HG02642 (cell line): ENCODE results near the gene RHOT2.
"Not testable (repeated sequence)": the region's sequence is repeated elsewhere in the genome, so short reads cannot be mapped to it uniquely, and the experiment has no call there.

ENCODE experiments used
- ATAC-seq: cut with Tn5 transposase; IDR thresholded peaks from one replicate; pipeline ENCODE4 v1.9.1; 2021; ENCODE audit warnings: mild to moderate bottlenecking; ENCODE audit not compliant: unreplicated experiment, poor library complexity

RHOT2 gene

DNA sequence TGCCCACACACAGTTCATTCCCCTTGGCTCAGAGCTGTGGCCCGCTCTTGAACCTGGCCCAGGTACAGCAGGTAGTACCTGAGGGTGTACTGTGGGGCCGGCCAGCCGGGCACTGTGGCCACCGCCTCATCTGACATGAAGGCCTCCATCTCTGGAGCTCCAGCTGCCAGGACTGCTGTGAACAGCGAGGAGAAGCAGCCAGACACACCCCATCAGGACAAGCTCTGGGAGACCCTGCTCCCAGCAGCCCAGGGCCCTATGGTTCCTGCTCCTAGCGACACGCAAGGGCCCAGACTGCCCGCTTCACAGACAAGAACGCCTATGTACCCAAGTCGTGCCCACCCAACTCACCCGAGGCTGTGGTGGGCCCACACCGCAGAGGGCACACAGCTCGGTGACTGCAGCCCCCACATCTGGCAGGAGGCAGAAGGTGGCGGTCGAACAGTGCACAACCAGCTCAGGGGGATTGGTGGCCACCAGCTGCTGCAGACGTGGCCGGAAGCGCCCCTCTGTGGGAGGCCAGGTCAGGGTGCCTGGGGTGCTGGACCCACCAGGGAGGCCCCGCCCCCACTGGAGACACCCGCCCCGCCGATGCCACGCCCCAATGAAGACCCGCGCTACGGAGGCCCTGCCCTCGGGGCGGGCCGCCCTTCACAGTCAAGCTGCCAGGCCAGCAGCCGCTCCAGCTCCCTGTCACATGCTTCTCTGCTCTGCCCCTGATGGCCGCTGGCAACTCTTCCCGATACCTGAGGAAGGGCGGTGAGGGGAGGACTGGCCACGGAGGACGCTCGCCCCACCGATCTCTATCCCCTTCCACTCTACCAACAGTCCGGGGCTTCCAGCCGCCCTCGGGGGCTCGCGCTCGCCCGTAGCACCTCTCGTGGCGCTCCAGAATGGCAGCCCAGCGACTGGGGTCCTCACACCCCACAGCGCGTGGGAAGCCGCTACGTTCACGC is 11.2 kb downstream of the RHOT2 start:
- peak; percentile 4 for ATAC-seq

DNA sequence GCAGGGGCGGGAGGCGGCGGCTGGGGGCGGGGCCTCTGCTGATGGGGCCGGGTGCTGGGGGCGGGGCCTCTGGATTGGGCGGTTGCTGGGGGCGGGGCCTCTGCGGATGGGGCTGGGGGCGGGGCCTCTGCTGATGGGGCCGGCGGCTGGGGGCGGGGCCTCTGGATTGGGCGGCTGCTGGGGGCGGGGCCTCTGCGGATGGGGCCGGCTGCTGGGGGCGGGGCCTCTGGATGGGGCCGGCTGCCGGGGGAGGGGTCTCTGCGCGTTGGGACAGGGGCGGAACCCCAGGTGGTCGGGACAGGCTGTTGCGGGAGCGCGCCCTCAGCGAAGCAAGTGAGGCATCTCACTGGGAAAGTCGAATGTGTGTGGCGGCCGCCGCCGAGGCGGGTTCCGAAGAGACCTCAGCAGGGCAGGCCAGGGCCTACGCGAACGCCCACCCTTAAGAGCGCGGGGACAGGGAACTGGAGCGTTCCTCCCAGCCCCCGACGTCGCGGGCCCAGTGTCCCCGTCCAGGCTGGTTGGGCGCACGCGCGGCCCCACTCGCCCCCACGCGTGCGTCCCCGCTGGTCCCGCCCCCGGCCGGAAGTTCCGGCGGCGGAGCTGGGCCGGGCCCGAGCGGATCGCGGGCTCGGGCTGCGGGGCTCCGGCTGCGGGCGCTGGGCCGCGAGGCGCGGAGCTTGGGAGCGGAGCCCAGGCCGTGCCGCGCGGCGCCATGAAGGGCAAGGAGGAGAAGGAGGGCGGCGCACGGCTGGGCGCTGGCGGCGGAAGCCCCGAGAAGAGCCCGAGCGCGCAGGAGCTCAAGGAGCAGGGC is 12.1 kb downstream of the RHOT2 start, which contains the start of gene STUB1:
STUB1 (plus strand) TSS at position 597 of the 811 bp plus-strand sequence; CDS start at position 713, 116 bp downstream.
- ATAC-seq, result peak; percentile 39

- ATAC-seq, result peak; percentile 1
Observed at GRCh38 chr16:680625-680945, 12.7 kb downstream of the RHOT2 start.

- ATAC-seq, result no peak
Observed at GRCh38 chr16:680967-681745, 13.2 kb downstream of the RHOT2 start.

DNA sequence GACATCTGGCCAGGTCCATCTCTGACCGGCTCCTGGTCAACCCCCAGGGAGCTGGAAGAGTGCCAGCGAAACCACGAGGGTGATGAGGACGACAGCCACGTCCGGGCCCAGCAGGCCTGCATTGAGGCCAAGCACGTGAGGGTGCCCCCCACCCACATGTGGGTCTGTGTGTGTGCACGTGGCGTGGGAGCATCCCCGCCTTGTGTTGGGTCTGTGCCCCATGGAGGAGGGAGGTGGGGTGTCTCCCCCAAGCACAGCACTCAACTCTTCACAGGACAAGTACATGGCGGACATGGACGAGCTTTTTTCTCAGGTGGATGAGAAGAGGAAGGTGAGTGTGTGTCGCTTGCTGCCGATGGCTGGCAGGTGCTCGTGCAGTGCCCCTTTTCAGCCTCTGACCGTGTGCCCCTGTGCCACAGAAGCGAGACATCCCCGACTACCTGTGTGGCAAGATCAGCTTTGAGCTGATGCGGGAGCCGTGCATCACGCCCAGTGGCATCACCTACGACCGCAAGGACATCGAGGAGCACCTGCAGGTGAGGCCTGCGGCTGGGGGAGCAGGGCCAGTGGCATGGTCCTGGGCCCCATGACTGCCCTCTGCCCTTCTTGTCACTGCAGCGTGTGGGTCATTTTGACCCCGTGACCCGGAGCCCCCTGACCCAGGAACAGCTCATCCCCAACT is 14.0 kb downstream of the RHOT2 start:
- ATAC-seq, result no peak

- ATAC-seq, result no peak
Observed at GRCh38 chr16:682493-683395, 14.8 kb downstream of the RHOT2 start.

GRCh38 chr16:683396-684070 is 15.6 kb downstream of the RHOT2 start:
- no peak for ATAC-seq

DNA sequence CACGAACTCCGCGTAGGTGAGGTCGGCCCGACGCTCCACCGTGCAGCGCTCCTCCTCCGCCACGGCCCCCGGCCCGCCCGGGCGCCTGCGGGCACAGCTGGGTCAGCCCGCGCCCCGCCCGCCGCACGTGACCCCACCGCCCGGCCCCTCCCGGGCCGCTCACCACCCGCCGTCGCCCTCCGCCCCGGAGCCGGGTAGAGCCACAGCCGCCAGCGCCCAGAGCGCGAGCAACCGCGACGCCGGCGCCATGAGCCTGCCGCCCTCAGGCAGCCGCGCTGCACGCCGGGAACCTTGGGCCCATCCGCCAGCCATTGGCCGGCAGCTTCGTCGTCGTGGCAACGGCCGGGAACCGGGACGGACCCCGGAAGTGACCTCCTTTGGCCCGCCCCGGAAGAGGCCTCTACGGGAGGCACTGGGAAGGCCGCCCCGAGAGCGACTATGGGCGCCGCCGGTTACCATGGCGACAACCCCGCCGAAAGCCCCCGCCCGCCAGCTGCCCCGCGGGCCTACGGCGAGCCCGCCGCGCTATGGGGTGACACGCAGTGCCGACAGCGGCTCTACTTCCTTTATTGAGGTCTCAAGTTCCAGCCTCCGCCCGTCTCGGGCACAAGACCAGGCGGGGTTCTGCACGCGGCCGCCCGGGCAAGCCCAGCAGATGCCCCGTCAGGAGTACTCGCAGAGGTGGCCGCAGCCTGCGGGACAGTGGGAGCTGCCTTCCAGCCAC is 16.3 kb downstream of the RHOT2 start, which contains the start of gene JMJD8:
JMJD8 (minus strand) TSS at position 264 of the 724 bp plus-strand sequence; CDS start at position 249, 15 bp downstream.
- ATAC-seq, result peak; percentile 57

- no peak for ATAC-seq
Observed at GRCh38 chr16:684961-685696, 17.2 kb downstream of the RHOT2 start.

DNA sequence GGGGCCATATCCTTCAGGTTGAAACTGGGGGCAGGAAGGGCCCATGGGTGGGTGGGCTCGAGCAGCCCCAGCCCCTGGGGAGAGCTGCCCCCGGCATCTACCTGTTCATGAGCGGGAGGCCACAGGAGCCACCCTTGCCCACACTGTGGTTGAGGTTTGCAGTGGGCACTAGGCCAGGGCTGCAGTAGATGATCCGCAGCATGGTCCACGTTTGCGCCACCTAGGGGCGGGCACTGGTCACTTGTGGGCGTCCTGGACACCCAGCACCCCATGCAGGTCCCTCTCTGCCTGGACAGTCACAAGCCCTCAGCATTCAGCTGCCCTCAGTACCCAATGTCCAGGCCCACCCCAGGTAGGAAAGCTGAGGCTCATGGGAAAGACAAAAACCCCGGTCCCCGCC is 18.0 kb downstream of the RHOT2 start:
- ATAC-seq, result no peak

GRCh38 chr16:686459-687260 is 18.7 kb downstream of the RHOT2 start:
- no peak for ATAC-seq

DNA sequence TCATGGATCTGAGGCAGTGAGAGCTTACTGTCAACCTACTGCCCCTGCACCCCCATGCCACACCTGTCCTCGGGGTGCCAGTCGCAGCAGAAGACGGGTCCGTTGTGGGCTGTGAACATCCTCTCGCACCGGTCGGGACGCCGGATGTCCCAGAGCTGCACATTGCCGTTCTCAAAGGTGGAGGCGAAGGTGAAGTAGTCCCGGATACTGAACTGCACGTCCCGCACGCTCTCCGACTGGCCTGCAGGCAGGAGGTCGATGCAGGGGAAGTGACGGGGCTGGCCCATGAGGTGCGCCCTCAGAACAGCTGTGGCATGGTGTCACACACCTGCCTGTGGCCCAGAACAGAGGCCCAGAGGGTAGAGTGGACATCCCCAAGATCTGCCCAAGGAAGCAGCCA is 19.6 kb downstream of the RHOT2 start:
- no peak for ATAC-seq

- no peak for ATAC-seq
Observed at GRCh38 chr16:689175-689897, 21.4 kb downstream of the RHOT2 start.

- not testable (repeated sequence) for ATAC-seq
Observed at GRCh38 chr16:691242-691641, 23.3 kb downstream of the RHOT2 start.

- ATAC-seq, result no peak
Observed at GRCh38 chr16:692356-693108, 24.6 kb downstream of the RHOT2 start.
